ENCODE results near the gene GGT5.

Gene GGT5

GRCh38 chr22:24170632-24171031 is 74.2 kb downstream of the GGT5 start:
- no peak overlapping the region for H2BK12ac ChIP-seq (ENCODE audit: low read length)
- H2BK120ac ChIP-seq (ENCODE audit: insufficient read depth, low read length, poor library complexity) = no peak overlapping the region
- H3K23ac ChIP-seq (ENCODE audit: low read length) = no peak overlapping the region
- H2AFZ ChIP-seq (ENCODE audit: insufficient read depth, low read length, poor library complexity) = no peak overlapping the region
- no CpG with 5 or more reads among the region's 5 CpGs for WGBS (ENCODE audit: extremely low coverage, insufficient coverage, insufficient read length)
- no peak overlapping the region for H2AK5ac ChIP-seq (ENCODE audit: low read length)
- no peak overlapping the region for H3K14ac ChIP-seq (ENCODE audit: low read length)
- H4K91ac ChIP-seq (ENCODE audit: low read depth, low read length) = no peak overlapping the region
- no peak overlapping the region for H3K18ac ChIP-seq (ENCODE audit: low read length)
- no peak overlapping the region for H4K12ac ChIP-seq (ENCODE audit: low read depth, low read length)
- no peaks in the 10 kb centered on the region for H3K4me1 ChIP-seq (ENCODE audit: control insufficient read depth in 1 of 2, insufficient read depth in 2 of 2, low read length in 2 of 2)
- H3K4ac ChIP-seq (ENCODE audit: low read depth, low read length) = no peak overlapping the region
- no peak overlapping the region for H3K4me2 ChIP-seq (ENCODE audit: low read length)
- H3K36me3 ChIP-seq (ENCODE audit: control insufficient read depth in 1 of 2, insufficient read depth in 2 of 2, low read length in 2 of 2) = peaks cover 46 to 59% of the 10 kb centered on the region in 2 experiments
- DNase-seq = no peak
- no peaks in the 10 kb centered on the region for H3K79me1 ChIP-seq (ENCODE audit: low read length)
- no peak overlapping the region for H4K8ac ChIP-seq (ENCODE audit: low read depth, low read length)
- no peak overlapping the region for H3K27ac ChIP-seq (ENCODE audit: low read depth, low read length)
- H3K9me3 ChIP-seq (ENCODE audit: insufficient read depth, low read depth, low read length) = no peaks in the 10 kb centered on the region
- H3K9ac ChIP-seq (ENCODE audit: low read length) = no peak overlapping the region
- H3K79me2 ChIP-seq (ENCODE audit: control insufficient read depth, insufficient read depth, low read length, poor library complexity) = no peaks in the 10 kb centered on the region
- H3K4me3 ChIP-seq (ENCODE audit: low read depth, low read length) = no peak overlapping the region
- H3K27me3 ChIP-seq (ENCODE audit: insufficient read depth, low read length) = no peaks in the 10 kb centered on the region
- H2BK5ac ChIP-seq (ENCODE audit: low read depth, low read length, poor library complexity) = no peak overlapping the region

- no peak overlapping the region for H4K91ac ChIP-seq (ENCODE audit: low read depth, low read length)
- H3K14ac ChIP-seq (ENCODE audit: low read length) = no peak overlapping the region
- H3K9me3 ChIP-seq (ENCODE audit: insufficient read depth, low read depth, low read length) = no peaks in the 10 kb centered on the region
- no peak overlapping the region for H2BK120ac ChIP-seq (ENCODE audit: insufficient read depth, low read length, poor library complexity)
- H3K23ac ChIP-seq (ENCODE audit: low read length) = no peak overlapping the region
- no peak overlapping the region for H3K27ac ChIP-seq (ENCODE audit: low read depth, low read length)
- no peaks in the 10 kb centered on the region for H3K27me3 ChIP-seq (ENCODE audit: insufficient read depth, low read length)
- DNase-seq = peak; percentile 40 to 61
- no peak overlapping the region for H3K4me2 ChIP-seq (ENCODE audit: low read length)
- H3K4ac ChIP-seq (ENCODE audit: low read depth, low read length) = no peak overlapping the region
- no peaks in the 10 kb centered on the region for H3K4me1 ChIP-seq (ENCODE audit: control insufficient read depth in 1 of 2, insufficient read depth in 2 of 2, low read length in 2 of 2)
- no peak overlapping the region for H3K18ac ChIP-seq (ENCODE audit: low read length)
- no peak overlapping the region for H2AFZ ChIP-seq (ENCODE audit: insufficient read depth, low read length, poor library complexity)
- no peak overlapping the region for H3K4me3 ChIP-seq (ENCODE audit: low read depth, low read length)
- H3K79me1 ChIP-seq (ENCODE audit: low read length) = no peaks in the 10 kb centered on the region
- no peak overlapping the region for H2BK5ac ChIP-seq (ENCODE audit: low read depth, low read length, poor library complexity)
- no peak overlapping the region for H3K9ac ChIP-seq (ENCODE audit: low read length)
- H3K79me2 ChIP-seq (ENCODE audit: control insufficient read depth, insufficient read depth, low read length, poor library complexity) = no peaks in the 10 kb centered on the region
- H2BK12ac ChIP-seq (ENCODE audit: low read length) = no peak overlapping the region
- no peak overlapping the region for H4K12ac ChIP-seq (ENCODE audit: low read depth, low read length)
- peaks cover 50 to 62% of the 10 kb centered on the region in 2 experiments for H3K36me3 ChIP-seq (ENCODE audit: control insufficient read depth in 1 of 2, insufficient read depth in 2 of 2, low read length in 2 of 2)
- no CpG with 5 or more reads among the region's 12 CpGs for WGBS (ENCODE audit: extremely low coverage, insufficient coverage, insufficient read length)
- H2AK5ac ChIP-seq (ENCODE audit: low read length) = no peak overlapping the region
- H4K8ac ChIP-seq (ENCODE audit: low read depth, low read length) = no peak overlapping the region
Measured at GRCh38 chr22:24170188-24170587, 74.7 kb downstream of the GGT5 start.

Data from trophoblast cell (in vitro differentiated cells and primary cell).